Natural killer cell (primary cell): Measurements from ENCODE around the gene PRDX6. TPM values are rescaled to one million over a fixed set of nuclear protein-coding genes. Genes with fewer than 3 reads are reported as not detected.

ENCODE experiments used
- ATAC-seq, 3 donors: fragments of 150-1000 bp in 2 of 3; fragments of 200-7000 bp in 1 of 3; cut with Tn5 transposase; 1 replicate in 1 of 3; 2 replicates in 2 of 3; pipeline ENCODE4 v1.10.0; 2021; ENCODE audit warnings: mild to moderate bottlenecking in 2 of 3, moderate library complexity in 2 of 3
- DNase-seq, 2 donors: peaks; one replicate each; pipeline versions ENCODE4 v3.0.0 to v3.0.0-alpha.2; 2013 to 2021; ENCODE audit warnings: mixed read lengths in 1 of 2
- H3K27ac ChIP-seq: one replicate; pipeline ENCODE4 v1.5.1; 2013; ENCODE audit warnings: mild to moderate bottlenecking, low read length
- H3K27me3 ChIP-seq: one replicate; pipeline ENCODE4 v1.6.1; 2013; ENCODE audit warnings: low read length; ENCODE audit not compliant: control insufficient read depth, insufficient read depth
- H3K36me3 ChIP-seq: one replicate; pipeline ENCODE4 v1.6.1; 2013; ENCODE audit warnings: low read length; ENCODE audit not compliant: control insufficient read depth, insufficient read depth
- H3K4me1 ChIP-seq: one replicate; pipeline ENCODE4 v1.6.1; 2013; ENCODE audit warnings: low read length; ENCODE audit not compliant: control insufficient read depth, insufficient read depth
- H3K4me3 ChIP-seq: one replicate; pipeline ENCODE4 v1.5.1; 2013; ENCODE audit warnings: low read length
- H3K9me3 ChIP-seq: one replicate; pipeline ENCODE4 v1.6.1; 2013; ENCODE audit warnings: low read length; ENCODE audit not compliant: control insufficient read depth, insufficient read depth
- H3K27ac Mint-ChIP-seq, 2 donors: one replicate each; pipeline ENCODE4 v1.8.0; 2022; ENCODE audit warnings: mild to moderate bottlenecking in 2 of 2, mixed read lengths in 2 of 2, moderate library complexity in 1 of 2
- H3K27me3 Mint-ChIP-seq, 2 donors: one replicate each; pipeline ENCODE4 v1.8.0; 2022; ENCODE audit warnings: low read depth in 2 of 2, mixed read lengths in 2 of 2
- H3K36me3 Mint-ChIP-seq: one replicate; pipeline ENCODE4 v1.8.0; 2022; ENCODE audit warnings: mixed read lengths
- H3K4me1 Mint-ChIP-seq, 2 donors: one replicate each; pipeline ENCODE4 v1.8.0; 2022; ENCODE audit warnings: mixed read lengths in 2 of 2
- H3K4me3 Mint-ChIP-seq: one replicate; pipeline ENCODE4 v1.8.0; 2022; ENCODE audit warnings: mild to moderate bottlenecking, moderate library complexity, mixed read lengths
- H3K9me3 Mint-ChIP-seq, 2 donors: one replicate each; pipeline ENCODE4 v1.8.0; 2022; ENCODE audit warnings: mixed read lengths in 2 of 2
- CTCF ChIP-seq: fragments of 200-600 bp; IDR thresholded peaks from one replicate; pipeline ENCODE4 v1.8.0; 2022; ENCODE audit warnings: antibody characterized with exemption
- WGBS: methylation state at CpG from one replicate; pipeline ENCODE4 v1.1.7; 2013; ENCODE audit warnings: missing lambda C conversion rate; ENCODE audit not compliant: insufficient coverage; 5-methylcytosine and 5-hydroxymethylcytosine counted together
- intact Hi-C: fragments of 100-400 bp; cut with micrococcal nuclease; formaldehyde crosslinking; loops from one replicate; pipeline ENCODE4 v1.14.2; 2022
- total RNA-seq, 4 donors: library from RNA; stranded (reverse); fragments of 120-200 nt in 1 of 4; gene quantifications; one replicate each; pipeline versions ENCODE4 v1.2.3 to v1.2.4, GENCODE V29; 2013 to 2022

PRDX6 gene
- total RNA-seq, 3 donors from 2014 or later (not counting 1 experiment from before 2014, with no cell fraction given): 95.2 to 99.9 (median 99.9) TPM

- ATAC-seq: peak; percentile 52 to 69 (median 67)
- intact Hi-C loops: loop anchor here (1.0 to 10.0 kb wide), 5 partner anchors 46 to 786 kb away; partner anchors contain the start of genes CENPL, DARS2, KLHL20 and PRDX6
- Mint-ChIP-seq H3K36me3 (no peaks in the 10 kb centered on the region), H3K27ac (no peak overlapping the region), H3K9me3 (no peaks in the 10 kb centered on the region), H3K4me1 (peaks cover 32 to 35% of the 10 kb centered on the region in 2 donors), H3K4me3 (no peak overlapping the region), H3K27me3 (no peaks in the 10 kb centered on the region)
- Histone ChIP-seq H3K36me3 (no peaks in the 10 kb centered on the region), H3K27ac (no peak overlapping the region), H3K4me3 (no peak overlapping the region), H3K9me3 (no peaks in the 10 kb centered on the region), H3K4me1 (peaks cover 17% of the 10 kb centered on the region), H3K27me3 (no peaks in the 10 kb centered on the region)
- peak; percentile 88 for TF ChIP-seq CTCF
- WGBS: 39% methylated on average over 6 of the region's 6 CpGs
- peak; percentile 79 to 93 for DNase-seq
These were observed 45.7 kb upstream of the PRDX6 start for GRCh38 chr1:173431304-173432045.

- no peak overlapping the region for H3K27ac Mint-ChIP-seq
- DNase-seq (no peak), ATAC-seq (no peak)
- no peaks in the 10 kb centered on the region for H3K9me3 Mint-ChIP-seq
- intact Hi-C loops: loop anchor here (5.0 to 10.0 kb wide), 4 partner anchors 45 to 785 kb away; partner anchors contain the start of genes KLHL20 and PRDX6
- Histone ChIP-seq H3K9me3 (no peaks in the 10 kb centered on the region), H3K27ac (no peak overlapping the region), H3K4me3 (no peak overlapping the region), H3K4me1 (peaks cover 17% of the 10 kb centered on the region), H3K27me3 (no peaks in the 10 kb centered on the region), H3K36me3 (no peaks in the 10 kb centered on the region)
- no peaks in the 10 kb centered on the region for H3K27me3 Mint-ChIP-seq
- no peak for TF ChIP-seq CTCF
- H3K4me3 Mint-ChIP-seq: no peak overlapping the region
- 100% methylated on average over 2 of the region's 2 CpGs for WGBS
- H3K36me3 Mint-ChIP-seq: no peaks in the 10 kb centered on the region
- H3K4me1 Mint-ChIP-seq: peaks cover 32 to 35% of the 10 kb centered on the region in 2 donors
These were observed 44.8 kb upstream of the PRDX6 start for GRCh38 chr1:173432331-173432730.

GRCh38 chr1:173433751-173434326, 43.3 kb upstream of the PRDX6 start:
- intact Hi-C loops: loop anchor here (5.0 to 10.0 kb wide), 4 partner anchors 43 to 783 kb away; partner anchors contain the start of genes KLHL20 and PRDX6
- no peaks in the 10 kb centered on the region for H3K9me3 Mint-ChIP-seq
- Histone ChIP-seq H3K36me3 (no peaks in the 10 kb centered on the region), H3K27ac (no peak overlapping the region), H3K9me3 (no peaks in the 10 kb centered on the region), H3K4me1 (peaks cover 17% of the 10 kb centered on the region), H3K4me3 (no peak overlapping the region), H3K27me3 (no peaks in the 10 kb centered on the region)
- ATAC-seq: peak; percentile 56 to 74 (median 62)
- no peak overlapping the region for H3K4me3 Mint-ChIP-seq
- H3K4me1 Mint-ChIP-seq: peaks cover 32 to 35% of the 10 kb centered on the region in 2 donors
- peak overlapping the region; percentile 16 to 55 for H3K27ac Mint-ChIP-seq
- DNase-seq: no peak
- WGBS: 94% methylated on average over 1 of the region's 2 CpGs
- no peaks in the 10 kb centered on the region for H3K27me3 Mint-ChIP-seq
- TF ChIP-seq CTCF: no peak
- peaks cover 4% of the 10 kb centered on the region for H3K36me3 Mint-ChIP-seq
